Globus pallidus (tissue), 1 donor: ENCODE measurements around the gene ALOX5AP.
A peak's percentile ranks its signal among the peaks of the same experiment; 100 is the strongest.

Experiments
- DNase-seq: peaks from one replicate; pipeline ENCODE4 v3.0.0-alpha.2; 2015; ENCODE audit warnings: low spot score

ALOX5AP gene

DNA sequence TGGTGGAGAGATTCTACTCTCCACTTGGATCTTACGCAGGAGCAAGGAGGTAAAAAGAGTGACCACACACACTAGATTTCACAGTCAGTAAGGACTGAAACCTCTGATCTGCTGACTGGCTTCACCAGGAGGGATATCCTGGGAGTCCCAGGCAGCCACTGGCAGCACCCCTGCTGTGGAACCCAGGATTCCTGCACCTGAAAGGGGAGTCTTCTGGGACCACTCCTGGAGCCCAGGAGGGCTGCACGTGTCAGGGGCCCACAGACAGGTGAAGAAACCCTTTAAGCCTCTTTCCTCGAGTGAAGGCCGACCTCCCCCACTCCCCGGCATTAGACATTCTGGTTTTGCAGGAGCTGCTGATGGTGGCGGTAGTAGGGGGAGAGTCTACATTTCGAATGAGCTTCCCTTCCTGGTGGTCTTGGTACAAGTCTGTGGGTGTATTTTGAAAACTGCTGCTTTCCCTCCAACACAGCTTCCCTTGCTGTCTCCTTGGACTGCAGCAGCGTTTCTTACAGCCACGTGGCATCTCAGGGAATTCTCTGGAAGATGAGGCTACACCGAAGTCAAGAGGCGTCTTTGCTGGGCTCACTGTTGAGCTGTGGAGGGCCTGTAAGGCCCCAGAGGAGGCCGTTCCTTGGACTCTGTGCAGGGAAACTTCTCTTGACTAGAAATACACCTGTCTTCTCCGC is 62.6 kb downstream of the ALOX5AP start:
- DNase-seq = no peak

GRCh38 chr13:30798776-30799355 is 63.5 kb downstream of the ALOX5AP start:
- no peak for DNase-seq

GRCh38 chr13:30799356-30799824 is 64.0 kb downstream of the ALOX5AP start:
- DNase-seq = no peak

DNA sequence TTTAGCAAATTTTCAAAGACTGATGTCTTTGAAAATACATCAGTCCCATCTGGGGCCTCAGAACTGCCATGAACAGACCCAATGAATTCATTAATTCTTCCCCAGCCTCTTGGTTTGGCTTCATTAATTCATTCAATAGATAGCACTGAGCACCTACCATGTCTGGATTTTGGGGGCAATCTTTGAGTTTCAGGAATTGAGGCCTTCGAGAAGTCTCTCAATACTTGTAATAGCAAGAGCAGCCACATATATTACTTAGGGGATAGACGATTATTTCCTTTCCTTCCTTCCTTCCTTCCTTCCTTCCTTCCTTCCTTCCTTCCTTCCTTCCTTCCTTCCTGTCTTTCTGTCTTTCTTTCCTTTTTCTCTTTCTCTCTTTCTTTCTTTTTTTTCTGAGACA is 64.8 kb downstream of the ALOX5AP start:
- DNase-seq = no peak

GRCh38 chr13:30802501-30802900 is 67.2 kb downstream of the ALOX5AP start:
- no peak for DNase-seq

DNA sequence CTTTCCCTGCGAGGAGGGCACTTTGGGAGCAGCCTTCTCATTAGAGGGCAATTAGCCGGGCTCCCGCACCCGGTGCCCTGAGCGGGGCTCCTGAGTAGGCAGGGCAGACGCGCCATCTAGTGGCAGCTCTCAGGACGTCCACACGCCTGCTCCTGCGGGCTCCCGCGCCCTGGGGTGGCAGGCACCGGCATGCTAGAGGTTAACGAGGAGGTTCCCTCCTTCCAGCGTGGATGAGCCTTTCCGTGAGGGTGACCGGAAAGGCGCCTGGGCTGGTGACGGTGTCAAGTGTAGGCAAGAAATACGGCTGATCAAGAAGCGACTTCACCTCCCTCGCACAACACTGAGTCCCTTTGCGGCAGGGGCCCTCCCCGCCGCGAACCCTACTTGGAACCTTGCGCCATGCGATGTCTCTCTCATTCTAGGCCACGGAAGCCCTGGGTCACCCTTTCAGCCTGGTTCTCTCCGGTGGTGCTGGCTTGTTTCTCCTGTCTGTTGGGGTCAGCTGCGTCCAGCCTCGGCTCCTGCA is 67.7 kb downstream of the ALOX5AP start:
- DNase-seq = peak; percentile 81

DNA sequence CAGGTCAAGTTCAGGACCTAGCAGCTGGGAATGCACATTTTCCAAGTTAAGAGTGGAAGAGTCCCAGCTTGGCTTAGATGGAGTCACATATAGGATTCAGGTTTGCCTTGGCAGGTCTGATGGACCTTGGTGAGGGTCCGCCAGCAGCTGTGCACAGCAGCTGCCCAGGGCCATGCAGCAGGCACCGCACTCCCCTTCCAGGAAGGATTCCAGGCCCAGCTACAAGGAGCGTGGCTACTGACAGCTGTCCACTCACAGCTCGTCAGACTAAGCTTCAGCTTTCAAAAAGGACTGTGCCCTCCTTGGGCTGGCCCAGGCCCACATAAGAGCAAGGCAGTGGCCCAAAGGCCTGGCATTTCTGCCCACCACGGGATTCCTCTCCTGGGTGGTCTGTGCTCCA is 68.4 kb downstream of the ALOX5AP start:
- no peak for DNase-seq

DNA sequence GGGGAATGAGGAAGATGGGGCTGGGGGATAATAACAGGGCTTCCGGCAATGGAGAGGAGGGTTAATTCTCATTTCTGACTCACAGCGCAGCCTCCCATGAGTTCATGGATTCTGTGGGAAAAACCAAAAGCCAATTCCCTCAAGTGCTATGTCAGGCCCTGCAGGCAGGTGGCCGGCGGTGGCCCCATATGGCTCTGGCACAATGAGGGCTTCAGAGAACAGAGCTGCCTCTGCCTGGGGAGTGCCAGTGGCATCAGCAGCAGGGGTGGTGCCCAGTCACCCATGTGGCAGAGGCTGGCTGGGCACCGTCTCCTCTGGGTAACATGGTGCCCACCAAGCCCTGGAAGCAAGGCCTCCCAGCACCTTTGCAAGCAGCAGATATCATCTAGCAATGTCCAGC is 69.1 kb downstream of the ALOX5AP start:
- DNase-seq = no peak

- DNase-seq = no peak
Measured at GRCh38 chr13:30805132-30805537, 69.8 kb downstream of the ALOX5AP start.

- peak; percentile 60 for DNase-seq
Measured at GRCh38 chr13:30805603-30806011, 70.3 kb downstream of the ALOX5AP start.

GRCh38 chr13:30806784-30807183 is 71.4 kb downstream of the ALOX5AP start:
- no peak for DNase-seq

GRCh38 chr13:30807392-30807791 is 72.0 kb downstream of the ALOX5AP start:
- DNase-seq = no peak

- no peak for DNase-seq
Measured at GRCh38 chr13:30808600-30808999, 73.3 kb downstream of the ALOX5AP start.

- DNase-seq = no peak
Measured at GRCh38 chr13:30809787-30810186, 74.4 kb downstream of the ALOX5AP start.

DNA sequence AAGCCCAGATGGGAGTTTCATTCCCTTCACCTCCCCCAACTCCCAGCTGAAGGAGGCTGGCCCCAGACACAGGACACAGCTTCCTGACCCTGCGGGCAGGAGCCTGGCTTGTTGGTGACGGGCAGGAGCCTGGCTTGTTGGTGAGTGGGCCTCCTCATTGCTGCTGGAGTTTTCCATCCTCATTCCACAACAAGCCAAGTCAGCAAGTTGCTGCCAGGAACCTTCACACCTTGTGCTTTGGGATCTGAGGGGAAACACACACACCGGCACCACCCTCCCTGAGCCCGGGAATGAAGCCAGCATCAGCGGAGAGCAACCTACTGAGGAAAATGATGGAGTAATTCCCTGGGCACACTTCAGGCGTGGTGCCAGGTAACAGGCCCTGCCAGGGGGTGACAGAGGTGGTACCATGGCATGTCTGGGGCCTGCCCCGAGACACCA is 74.9 kb downstream of the ALOX5AP start:
- no peak for DNase-seq

DNA sequence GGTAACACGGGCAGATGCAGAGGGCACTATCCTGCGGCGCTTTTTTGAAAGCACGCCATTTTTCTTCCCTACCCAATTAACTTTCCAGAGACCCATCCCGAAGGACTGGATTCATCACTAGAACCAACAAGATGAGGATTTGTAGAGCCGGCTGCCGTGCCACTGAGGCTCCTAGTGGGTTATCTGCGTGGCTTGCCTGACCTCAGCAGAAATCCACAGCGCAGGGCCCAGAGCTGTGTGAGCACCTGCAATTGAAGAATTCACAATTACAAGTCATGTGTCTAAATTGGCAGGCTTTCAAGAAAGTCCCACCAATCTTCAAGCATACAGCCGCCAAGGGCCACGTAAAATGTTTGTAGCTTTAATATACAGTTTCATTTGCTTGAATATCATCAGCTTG is 75.5 kb downstream of the ALOX5AP start:
- DNase-seq = no peak
